Astrocyte of the cerebellum (primary cell): Measurements from ENCODE around the gene SFT2D2.
A peak's percentile ranks its signal among the peaks of the same experiment; 100 is the strongest.

Source experiments
- DNase-seq: peaks from one replicate; pipeline ENCODE4 v3.0.0-alpha.2; 2011; ENCODE audit warnings: low read depth
- H3K4me3 ChIP-seq: 2 replicates; pipeline ENCODE4 v1.5.1; 2011; ENCODE audit warnings: mild to moderate bottlenecking, low read depth, low read length, moderate library complexity
- in situ Hi-C: cut with HindIII; loops from 2 replicates; pipeline ENCODE4 v1.10.0; 2017; ENCODE audit warnings: low sequenced_read_pairs
- TF ChIP-seq, protein P1 (sequence below): IDR thresholded peaks from 2 replicates; pipeline ENCODE4 v1.5.1; 2012; ENCODE audit warnings: low read length, low read depth, moderate library complexity, mild to moderate bottlenecking; ENCODE audit errors: missing control alignments

SFT2D2 gene

DNA sequence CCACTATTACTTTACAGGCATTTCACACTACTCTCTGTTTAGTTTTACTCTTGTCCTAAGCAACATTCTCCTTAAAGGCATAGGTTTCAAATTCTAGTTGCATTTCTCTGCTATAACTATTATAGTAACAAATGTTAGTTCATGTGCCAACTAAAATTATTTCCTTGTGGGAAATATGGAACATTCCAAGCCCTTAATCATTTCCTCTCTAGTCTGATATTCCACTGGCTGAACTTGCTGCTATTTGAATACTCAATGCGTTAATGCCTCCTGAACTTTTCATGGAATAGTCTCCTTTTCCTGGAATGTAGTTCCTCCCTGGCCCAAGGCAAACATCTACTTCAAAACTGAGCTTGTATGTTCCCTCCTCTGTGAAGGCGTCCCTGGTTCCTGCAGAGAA is 35.6 kb downstream of the SFT2D2 start:
- no peak overlapping the region for H3K4me3 ChIP-seq
- in situ Hi-C loops = no loop called here
- DNase-seq = peak; percentile 39
- TF ChIP-seq, protein P1, sequence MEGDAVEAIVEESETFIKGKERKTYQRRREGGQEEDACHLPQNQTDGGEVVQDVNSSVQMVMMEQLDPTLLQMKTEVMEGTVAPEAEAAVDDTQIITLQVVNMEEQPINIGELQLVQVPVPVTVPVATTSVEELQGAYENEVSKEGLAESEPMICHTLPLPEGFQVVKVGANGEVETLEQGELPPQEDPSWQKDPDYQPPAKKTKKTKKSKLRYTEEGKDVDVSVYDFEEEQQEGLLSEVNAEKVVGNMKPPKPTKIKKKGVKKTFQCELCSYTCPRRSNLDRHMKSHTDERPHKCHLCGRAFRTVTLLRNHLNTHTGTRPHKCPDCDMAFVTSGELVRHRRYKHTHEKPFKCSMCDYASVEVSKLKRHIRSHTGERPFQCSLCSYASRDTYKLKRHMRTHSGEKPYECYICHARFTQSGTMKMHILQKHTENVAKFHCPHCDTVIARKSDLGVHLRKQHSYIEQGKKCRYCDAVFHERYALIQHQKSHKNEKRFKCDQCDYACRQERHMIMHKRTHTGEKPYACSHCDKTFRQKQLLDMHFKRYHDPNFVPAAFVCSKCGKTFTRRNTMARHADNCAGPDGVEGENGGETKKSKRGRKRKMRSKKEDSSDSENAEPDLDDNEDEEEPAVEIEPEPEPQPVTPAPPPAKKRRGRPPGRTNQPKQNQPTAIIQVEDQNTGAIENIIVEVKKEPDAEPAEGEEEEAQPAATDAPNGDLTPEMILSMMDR = no peak

DNA sequence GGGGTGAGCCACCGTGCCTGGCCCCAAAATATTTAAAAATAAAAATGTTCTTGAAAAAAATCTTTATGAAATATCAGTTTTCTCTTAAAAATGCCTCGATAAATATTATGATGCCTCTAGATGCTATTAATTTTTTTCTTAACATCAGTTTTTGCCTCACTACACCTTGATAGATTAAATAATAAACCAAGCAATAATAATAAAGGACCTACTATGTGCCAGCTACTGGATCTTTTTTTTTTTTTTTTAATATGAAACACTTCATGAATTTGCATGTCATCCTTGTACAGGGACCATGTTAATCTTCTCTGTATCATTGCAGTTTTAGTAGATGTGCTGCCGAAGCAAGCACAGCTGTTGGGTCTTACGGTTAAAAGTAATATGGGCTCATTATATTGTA is 37.3 kb downstream of the SFT2D2 start:
- TF ChIP-seq, protein P1 = no peak
- in situ Hi-C loops = no loop called here
- DNase-seq = no peak
- no peak overlapping the region for H3K4me3 ChIP-seq

DNA sequence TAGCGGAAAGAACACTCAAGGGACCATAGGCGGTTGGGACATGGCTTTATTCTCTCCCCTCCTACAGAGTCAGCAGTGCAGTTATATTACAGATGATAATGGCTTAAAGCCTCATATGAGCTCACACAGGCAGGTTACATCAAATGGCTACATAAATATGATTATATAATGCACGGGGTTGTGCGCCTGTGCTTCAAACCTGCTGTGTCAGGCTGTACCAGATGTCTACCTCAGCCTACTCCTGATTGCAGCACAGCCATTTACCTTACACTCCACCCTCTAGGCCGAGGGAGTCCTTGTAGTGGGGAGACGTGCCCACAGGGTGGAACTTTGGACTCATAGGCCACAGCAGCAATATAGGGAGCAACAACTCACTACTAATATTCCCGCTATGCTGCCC is 38.5 kb downstream of the SFT2D2 start:
- no peak overlapping the region for H3K4me3 ChIP-seq
- in situ Hi-C loops = no loop called here
- DNase-seq = no peak
- TF ChIP-seq, protein P1 = no peak

DNA sequence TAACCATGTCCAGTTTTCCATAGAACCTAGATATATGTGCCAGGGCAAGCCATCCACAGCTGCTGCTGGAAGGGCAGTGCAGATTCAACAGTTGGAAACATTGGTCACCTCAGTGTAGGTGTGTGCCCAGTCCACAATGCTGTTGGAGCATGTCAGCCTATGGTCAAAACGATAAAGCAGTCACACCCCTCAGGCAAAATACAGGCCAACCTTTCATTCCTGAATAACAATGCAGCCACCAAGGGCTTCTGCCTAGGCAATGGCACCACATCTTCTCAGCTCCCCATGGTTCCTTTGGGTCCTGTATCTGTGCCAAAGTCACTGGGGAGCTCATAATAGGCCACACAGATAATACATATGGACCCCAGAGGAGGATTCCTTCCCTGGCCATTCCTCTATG is 39.8 kb downstream of the SFT2D2 start:
- in situ Hi-C loops = no loop called here
- DNase-seq = no peak
- TF ChIP-seq, protein P1 = no peak
- H3K4me3 ChIP-seq = no peak overlapping the region

GRCh38 chr1:168266644-168267186 is 40.9 kb downstream of the SFT2D2 start:
- DNase-seq = no peak
- H3K4me3 ChIP-seq = no peak overlapping the region
- TF ChIP-seq, protein P1 = no peak
- in situ Hi-C loops = no loop called here

GRCh38 chr1:168271636-168272035 is 45.8 kb downstream of the SFT2D2 start:
- no peak overlapping the region for H3K4me3 ChIP-seq
- TF ChIP-seq, protein P1 = no peak
- in situ Hi-C loops = no loop called here
- no peak for DNase-seq

GRCh38 chr1:168273575-168273974 is 47.8 kb downstream of the SFT2D2 start:
- DNase-seq = peak; percentile 19
- in situ Hi-C loops = no loop called here
- H3K4me3 ChIP-seq = no peak overlapping the region
- TF ChIP-seq, protein P1 = no peak
